ENCODE results near the gene LMO7.

DNA sequence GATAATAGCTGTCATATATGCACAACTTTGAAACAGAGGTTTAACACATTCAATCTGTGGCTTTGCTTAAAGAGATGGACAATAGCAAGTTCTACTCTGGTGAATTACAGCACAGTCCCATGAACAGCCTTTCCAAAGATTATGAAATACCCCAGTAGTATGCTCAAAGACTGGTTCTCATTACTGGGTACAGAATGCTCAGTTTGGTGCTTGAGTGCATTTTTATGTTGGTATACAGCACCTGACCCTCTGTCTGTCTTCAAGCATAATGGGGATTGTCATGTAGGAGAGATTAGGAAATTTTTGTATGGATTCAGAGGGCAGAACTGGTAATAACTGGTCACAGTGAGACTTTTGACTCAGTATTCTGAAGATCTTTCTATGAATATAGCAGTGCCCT lies 7.6 kb downstream of the LMO7 start:
- no peak for TF ChIP-seq EZH2 (IDR thresholded peaks at IDR 0.05)
- TF ChIP-seq, protein P1, sequence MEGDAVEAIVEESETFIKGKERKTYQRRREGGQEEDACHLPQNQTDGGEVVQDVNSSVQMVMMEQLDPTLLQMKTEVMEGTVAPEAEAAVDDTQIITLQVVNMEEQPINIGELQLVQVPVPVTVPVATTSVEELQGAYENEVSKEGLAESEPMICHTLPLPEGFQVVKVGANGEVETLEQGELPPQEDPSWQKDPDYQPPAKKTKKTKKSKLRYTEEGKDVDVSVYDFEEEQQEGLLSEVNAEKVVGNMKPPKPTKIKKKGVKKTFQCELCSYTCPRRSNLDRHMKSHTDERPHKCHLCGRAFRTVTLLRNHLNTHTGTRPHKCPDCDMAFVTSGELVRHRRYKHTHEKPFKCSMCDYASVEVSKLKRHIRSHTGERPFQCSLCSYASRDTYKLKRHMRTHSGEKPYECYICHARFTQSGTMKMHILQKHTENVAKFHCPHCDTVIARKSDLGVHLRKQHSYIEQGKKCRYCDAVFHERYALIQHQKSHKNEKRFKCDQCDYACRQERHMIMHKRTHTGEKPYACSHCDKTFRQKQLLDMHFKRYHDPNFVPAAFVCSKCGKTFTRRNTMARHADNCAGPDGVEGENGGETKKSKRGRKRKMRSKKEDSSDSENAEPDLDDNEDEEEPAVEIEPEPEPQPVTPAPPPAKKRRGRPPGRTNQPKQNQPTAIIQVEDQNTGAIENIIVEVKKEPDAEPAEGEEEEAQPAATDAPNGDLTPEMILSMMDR (IDR thresholded peaks at IDR 0.05), result no peak
